HCEC 1CT (cell line): ENCODE results near the gene STARD10.
A peak's percentile ranks its signal among the peaks of the same experiment; 100 is the strongest.

Experiments used
- DNase-seq: peaks from one replicate; pipeline ENCODE4 v3.0.0-alpha.2; 2017

Gene STARD10

GRCh38 chr11:72760539-72761405 is 33.1 kb downstream of the STARD10 start:
- DNase-seq, result peak; percentile 50

DNA sequence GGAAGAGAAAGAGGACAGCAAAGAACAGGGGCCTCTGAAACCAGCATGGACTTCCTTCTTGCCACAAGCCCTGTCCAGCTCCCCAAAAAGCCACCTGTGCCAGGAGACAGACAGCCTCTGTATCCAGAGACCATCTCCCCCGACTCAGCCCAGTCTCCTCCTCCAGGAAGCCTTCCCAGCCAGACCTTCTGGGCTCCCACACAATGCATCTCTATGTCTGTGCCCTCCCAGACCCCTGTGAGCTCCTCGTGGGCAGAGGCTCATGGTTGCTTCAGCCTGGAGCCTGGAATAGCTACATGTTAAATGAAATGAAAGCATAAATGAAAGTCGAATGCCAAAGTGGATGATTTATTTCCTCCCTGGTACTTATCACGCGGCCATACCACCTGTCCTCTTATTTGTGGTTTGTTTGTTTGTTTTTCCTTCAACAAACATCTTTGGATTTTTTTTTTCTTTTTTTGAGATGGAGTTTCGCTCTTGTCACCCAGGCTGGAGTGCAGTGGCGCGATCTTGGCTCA is 34.3 kb downstream of the STARD10 start:
- no peak for DNase-seq

GRCh38 chr11:72758690-72759389 is 35.0 kb downstream of the STARD10 start:
- DNase-seq, result peak; percentile 63

- DNase-seq, result peak; percentile 82
Measured at GRCh38 chr11:72758304-72758689, 35.5 kb downstream of the STARD10 start.

DNA sequence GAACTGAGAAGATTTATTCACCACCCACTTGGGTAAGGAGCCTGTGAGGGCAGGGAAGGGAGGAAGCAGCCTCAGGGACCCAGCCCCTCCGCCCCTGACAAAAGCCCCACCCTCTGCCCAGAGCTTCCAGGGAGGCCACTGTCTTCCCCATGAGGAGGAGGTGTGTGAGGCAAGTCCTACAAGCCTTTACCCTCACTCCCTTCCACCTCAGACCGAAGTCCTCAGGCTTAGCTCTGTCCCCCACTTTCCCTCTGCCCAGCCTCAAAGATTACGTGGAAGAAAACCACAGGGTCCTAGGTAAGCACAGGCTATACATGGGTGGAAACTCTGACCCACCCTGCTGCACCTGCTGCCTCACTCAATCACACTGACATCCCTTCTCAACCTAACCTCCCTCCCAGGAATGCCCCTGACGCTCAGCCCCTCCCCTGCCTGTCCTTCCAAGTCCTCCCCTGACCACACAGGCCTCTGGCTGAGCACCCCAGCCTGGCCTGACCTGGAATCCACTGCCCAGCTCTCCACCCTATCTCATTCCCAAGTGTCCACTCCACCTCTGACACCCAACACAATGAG is 38.0 kb downstream of the STARD10 start:
- no peak for DNase-seq

DNA sequence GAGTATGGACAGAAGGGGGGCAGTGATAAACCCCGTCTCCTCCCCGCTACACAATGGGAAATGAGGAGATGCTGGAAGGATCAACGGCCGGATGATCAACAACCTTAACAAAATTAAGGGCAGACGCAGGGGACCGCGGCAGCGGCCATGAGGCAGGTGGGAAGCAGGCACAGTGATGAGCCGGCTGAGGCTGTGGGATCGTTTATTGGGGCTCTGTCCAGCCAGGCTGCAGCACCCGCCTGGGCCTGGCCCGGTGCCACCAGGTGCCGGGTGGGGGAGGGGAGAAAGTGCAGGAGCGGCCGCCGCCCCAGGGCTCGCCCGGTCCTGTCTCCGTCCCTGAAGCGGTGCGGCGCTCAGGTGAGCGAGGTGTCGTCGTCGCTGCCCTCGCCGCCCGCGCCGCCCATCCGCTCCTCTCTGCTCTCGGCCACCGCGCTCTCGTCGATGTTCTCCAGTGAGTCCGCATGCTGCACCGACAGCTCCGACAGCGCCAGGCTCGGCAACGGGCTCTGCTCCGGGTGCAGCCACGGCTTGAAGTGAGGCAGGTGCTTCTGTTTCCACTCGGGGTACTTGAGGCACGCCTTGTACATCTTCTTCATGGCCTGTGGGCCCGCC is 39.2 kb downstream of the STARD10 start:
- DNase-seq, result no peak

- DNase-seq, result no peak
Measured at GRCh38 chr11:72754149-72754543, 39.7 kb downstream of the STARD10 start.

- DNase-seq, result no peak
Measured at GRCh38 chr11:72753341-72754148, 40.3 kb downstream of the STARD10 start.

GRCh38 chr11:72752088-72752914 is 41.5 kb downstream of the STARD10 start, which contains the start of gene ARAP1:
ARAP1 (minus strand) TSS chr11:72752408; CDS start chr11:72727128, 25,280 bp downstream.
- DNase-seq, result peak; percentile 49

GRCh38 chr11:72751116-72752087 is 42.4 kb downstream of the STARD10 start:
- no peak for DNase-seq

DNA sequence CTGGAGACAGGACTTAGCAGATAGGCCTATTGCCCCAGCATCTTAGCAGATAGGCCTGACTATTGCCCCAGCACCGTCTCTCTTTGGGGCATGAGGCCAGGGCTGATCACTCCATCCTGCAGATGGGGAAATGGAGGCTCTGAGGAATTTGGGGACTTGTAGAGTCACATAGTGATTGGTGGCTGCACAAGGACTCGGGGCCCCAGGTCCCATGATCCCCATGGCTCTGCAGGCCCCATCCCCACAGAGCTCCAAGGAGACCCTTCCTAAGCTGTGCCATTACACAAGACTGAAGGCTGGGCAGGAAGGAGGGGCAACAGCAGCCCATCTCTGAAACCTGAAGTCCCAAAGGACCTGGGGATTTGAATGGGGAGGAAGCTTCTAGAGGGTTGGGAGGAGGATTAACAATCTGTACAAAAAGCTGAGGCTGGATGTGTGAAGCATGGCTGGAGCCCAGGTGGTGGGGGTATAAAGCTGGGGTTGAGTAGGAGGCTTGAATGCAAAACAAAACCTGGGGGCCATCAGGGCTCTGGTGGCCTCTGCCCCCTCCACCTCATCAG is 43.2 kb downstream of the STARD10 start:
- no peak for DNase-seq

- no peak for DNase-seq
Measured at GRCh38 chr11:72750086-72750485, 43.8 kb downstream of the STARD10 start.

DNA sequence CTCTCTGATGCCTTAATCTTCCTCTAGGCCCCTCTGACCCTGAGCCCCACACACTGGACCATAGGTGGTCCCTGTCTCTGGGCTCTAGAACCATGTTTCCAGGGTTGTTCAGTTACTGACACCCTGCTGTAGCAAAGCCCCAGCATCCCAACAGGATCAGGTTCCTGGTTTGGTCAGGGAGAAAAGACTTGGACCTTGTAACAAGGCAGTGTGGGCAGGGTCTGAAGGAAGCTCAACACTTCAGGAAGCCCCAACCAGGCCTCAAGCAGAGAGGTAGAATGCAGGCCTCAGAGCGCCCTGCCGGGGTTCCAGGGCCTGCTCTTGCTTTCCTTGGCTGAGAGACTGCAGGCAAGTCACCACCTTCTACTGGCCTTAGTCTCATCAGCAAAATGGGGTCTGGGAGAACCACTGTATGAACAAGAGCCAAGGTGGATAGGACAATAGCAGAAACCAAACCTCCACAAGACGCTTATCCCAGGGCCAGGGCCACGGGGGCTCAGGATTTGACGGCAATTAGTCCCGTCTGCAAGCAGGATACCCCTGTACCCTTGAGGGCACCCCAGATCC is 46.5 kb downstream of the STARD10 start:
- no peak for DNase-seq

GRCh38 chr11:72746821-72747220 is 47.0 kb downstream of the STARD10 start:
- DNase-seq, result no peak

DNA sequence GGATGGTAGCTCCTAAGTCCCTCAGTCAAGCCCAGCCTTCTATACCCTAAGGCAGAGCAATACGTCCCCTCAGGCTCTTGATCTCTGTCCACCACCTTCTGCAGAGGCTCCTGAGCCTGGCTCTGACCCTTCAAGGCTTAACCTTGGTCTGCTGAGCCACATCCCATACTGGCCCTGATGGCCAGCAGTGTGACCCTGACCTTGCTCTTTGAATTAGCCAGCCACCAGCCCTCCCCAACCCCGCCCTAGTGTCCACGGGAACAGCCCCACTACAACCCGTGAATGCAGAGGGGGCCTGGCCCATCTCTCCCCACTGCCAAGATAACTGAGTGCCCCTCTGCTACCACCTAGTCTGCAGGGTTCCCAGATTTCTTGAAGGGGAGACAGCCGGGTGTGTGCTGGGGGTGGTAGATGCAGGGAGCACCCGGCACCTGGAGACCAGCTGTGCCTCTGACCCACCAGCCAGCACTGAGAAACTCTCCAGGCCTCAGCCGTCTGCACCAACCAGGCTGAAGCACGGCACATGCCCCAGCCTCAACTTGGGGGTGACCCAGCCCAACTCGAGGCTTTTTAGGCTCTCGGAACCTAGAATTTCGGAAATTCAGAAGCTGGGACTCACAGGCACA is 47.8 kb downstream of the STARD10 start:
- DNase-seq, result no peak

GRCh38 chr11:72745511-72745910 is 48.3 kb downstream of the STARD10 start:
- no peak for DNase-seq

DNA sequence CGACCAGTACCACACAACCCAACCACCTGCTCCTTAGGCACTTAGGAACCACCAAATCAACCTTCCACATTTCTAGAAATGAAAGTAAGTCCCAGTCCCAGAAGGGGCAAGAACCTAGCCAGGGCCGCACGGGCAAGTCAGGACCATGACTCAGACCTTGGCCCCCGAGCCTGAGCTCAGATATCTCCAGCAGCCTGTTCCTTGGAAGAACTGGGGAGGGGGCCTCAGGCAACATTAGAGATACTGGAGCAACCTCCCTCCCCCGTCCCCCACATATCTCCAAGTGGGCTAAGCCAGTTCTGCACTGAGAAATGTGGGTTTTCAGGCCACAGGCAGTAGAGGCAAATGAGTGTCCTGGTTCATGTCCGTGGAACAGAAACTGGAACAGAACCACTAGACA is 49.4 kb downstream of the STARD10 start:
- DNase-seq, result no peak

DNA sequence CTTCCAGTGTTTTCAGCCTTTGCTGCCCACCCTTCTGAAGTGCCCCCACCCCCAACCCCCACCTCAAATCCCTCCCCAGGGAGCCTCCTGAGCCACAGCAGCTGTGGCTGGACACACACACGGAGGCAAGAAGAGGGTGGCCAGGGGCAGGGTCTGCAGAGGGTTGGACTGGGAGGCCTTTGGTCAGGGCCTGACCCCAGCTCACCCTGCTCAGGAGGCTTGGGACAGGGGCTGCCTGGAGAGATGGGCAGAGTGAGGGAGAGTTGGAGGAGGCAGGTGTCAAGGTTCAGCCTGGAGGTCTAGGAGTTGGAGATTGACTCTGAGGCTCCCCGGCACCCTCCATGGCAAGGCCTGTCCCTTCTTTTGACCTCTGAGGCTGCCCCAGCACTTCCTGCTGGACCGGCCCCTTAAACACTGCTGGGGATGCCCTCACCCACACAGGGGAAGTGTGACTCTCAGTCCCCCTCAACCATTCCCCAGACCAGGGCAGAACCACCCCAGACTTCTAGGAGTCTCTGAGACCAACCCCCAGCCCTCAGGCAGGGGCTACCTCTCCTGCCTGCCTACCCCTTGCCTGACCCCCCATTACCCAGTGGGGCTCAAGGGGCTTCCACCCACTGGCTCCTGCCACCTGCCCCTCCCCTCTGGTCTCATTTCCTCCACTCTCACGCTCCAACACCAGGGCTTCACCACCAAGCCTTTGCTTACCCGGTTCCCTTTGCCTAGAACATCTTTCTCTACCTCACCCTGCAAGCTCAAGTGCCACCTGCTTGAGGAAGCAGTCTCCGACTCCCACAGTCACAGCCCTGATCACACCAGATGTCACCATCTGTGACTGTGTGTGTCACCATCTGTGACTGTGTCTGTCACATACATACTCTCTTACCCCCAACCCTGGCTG is 50.3 kb downstream of the STARD10 start:
- DNase-seq, result no peak
